NCI-H2227 treated with DMSO at 0.1 percent for 48 hours (cell line): ENCODE results near the gene EMC7.
A peak's percentile ranks its signal among the peaks of the same experiment; 100 is the strongest.
"Not testable (repeated sequence)": the region's sequence is repeated elsewhere in the genome, so short reads cannot be mapped to it uniquely, and the experiment has no call there.

Experiments used
- DNase-seq: peaks from one replicate; lab custom pipeline; 2025; lab: John Stamatoyannopoulos, UW

Gene EMC7

GRCh38 chr15:34084086-34084485 is 17.6 kb downstream of the EMC7 start:
- DNase-seq: no peak

GRCh38 chr15:34079904-34080303 is 21.8 kb downstream of the EMC7 start:
- no peak for DNase-seq

DNA sequence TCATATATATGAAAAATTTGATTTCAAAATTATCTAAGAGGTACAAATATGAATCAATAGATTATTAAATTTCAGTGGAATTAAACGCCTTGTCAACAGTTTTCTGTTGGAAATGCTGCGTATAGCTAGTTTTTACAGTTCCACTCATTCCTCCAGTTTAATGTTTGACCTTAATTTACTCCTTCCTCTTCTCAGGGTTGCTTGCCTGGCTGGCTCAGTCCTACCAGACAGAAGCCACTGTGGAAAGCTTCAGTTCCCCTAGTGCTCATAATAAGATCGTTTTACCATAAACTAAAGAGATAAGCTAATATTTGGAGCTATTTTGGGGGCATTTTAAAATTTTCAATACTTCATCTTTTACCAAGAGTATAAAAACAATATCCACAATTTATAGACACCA is 22.8 kb downstream of the EMC7 start:
- no peak for DNase-seq

GRCh38 chr15:34076785-34077184 is 24.9 kb downstream of the EMC7 start:
- DNase-seq: no peak

GRCh38 chr15:34070003-34070402 is 31.7 kb downstream of the EMC7 start:
- DNase-seq: no peak

GRCh38 chr15:34065941-34066340 is 35.7 kb downstream of the EMC7 start:
- DNase-seq: no peak

GRCh38 chr15:34065261-34065660 is 36.4 kb downstream of the EMC7 start:
- DNase-seq: no peak

DNA sequence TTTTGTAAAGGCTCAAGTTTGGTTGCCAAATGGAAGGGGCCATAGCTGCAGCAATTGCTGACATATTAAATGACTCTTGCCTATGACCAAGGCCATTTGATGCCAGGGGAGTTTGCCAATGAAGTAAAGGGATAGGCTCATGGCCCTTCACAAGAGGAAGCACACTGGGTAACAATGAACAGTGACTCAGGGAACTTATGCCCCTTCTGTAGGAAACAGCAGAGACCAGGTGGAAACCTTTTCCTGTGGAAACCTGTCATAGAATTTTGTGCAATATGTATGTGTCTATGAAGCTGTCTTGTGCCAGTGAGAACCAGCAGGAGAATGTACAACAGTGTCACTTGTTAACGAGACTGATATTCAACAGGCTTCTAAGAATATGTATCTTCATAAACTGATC is 37.2 kb downstream of the EMC7 start:
- DNase-seq: no peak

DNA sequence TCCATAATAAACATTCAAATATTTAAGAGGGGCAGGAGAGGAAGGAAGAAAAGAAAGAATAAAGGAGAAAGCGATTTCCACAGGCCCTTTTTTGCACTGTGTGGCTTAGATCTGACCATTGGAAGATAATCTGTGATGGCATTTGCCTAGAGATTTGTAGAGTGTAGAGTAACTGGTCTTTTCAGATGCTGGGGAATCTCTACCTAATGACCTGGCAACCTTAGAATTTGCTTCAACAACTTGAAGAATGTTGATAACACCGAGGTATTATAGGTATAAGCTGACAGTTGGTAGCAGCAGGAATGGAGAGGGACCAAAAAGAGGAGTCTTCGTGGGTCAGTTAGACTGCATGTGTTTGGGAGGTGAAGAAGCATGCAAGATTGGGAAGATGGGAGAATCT is 41.7 kb downstream of the EMC7 start:
- DNase-seq: no peak

- no peak for DNase-seq
Measured at GRCh38 chr15:34059476-34059875, 42.2 kb downstream of the EMC7 start.

GRCh38 chr15:34056911-34057310 is 44.8 kb downstream of the EMC7 start:
- DNase-seq: no peak

- no peak for DNase-seq
Measured at GRCh38 chr15:34055868-34056595, 45.6 kb downstream of the EMC7 start.

DNA sequence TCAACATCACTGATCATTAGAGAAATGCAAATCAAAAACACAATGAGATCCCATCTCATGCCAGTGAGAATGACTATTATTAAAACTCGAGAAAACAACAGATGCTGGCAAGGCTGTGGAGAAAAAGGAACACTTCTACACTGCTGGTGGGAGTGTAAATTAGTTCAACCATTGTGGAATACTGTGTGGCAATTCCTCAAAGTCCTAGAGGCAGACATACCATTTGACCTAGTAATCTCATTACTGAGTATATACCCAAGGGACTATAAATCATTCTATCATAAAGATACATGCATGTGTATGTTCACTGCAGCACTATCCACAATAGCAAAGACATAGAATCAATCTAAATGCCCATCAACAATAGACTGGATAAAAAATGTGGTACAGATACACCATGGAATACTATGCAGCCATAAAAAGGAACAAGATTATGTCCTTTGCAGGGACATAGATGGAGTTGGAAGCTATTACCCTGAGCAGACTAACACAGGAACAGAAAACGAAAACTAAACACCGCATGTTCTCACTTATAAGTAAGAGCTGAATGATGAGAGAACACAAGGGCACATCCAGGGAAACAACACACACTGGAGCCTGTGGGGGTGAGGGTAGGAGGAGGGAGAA is 47.5 kb downstream of the EMC7 start:
- DNase-seq: no peak

DNA sequence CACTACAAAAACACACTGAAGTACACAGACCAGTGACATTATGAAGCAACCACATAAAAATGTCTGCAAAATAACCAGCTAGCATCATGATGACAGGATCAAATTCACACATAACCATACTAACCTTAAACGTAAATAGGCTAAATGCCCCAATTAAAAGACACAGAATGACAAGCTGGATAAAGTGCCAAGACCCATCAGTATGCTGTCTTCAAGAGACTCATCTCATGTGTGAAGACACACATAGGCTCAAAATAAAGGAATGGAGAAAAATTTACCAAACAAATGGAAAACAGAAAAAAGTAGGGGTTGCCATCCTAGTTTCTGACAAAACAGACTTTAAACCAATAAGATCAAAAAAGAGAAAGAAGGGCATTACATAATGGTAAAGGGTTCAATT is 51.3 kb downstream of the EMC7 start:
- not testable (repeated sequence) for DNase-seq

- DNase-seq: no peak
Measured at GRCh38 chr15:34049112-34049511, 52.5 kb downstream of the EMC7 start.

- DNase-seq: no peak
Measured at GRCh38 chr15:34047893-34048775, 53.5 kb downstream of the EMC7 start.

DNA sequence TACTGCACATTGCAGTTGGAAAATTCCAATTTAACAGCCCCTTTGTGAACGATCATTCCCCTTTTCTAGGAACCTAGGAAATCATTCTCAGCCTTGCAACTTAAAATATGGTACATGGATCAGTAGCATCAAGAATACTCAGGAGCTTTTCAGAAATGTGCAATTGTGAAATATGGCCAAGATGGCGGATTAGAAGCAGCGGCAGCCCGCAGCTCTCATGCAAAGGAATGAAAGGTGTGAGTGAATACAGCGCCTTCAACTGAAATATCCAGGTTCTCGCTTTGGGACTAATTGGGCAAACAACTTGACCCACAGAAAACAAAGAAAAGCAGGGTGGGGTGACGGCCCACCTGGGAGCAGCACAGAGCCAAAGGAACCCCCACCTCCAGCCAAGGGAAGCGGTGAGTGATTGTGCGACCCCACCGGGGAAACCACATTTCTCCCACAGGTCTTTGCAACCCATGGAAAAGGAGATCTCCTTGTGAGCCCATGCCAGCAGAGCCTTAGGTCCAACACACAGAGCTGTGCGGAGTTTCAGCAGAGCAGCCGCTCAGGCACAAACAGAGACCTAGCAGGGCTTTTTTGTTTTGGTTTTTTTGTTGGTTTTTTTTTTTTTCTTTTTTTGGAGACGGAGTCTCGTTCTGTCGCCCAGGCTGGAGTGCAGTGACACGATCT is 55.1 kb downstream of the EMC7 start:
- no peak for DNase-seq

DNA sequence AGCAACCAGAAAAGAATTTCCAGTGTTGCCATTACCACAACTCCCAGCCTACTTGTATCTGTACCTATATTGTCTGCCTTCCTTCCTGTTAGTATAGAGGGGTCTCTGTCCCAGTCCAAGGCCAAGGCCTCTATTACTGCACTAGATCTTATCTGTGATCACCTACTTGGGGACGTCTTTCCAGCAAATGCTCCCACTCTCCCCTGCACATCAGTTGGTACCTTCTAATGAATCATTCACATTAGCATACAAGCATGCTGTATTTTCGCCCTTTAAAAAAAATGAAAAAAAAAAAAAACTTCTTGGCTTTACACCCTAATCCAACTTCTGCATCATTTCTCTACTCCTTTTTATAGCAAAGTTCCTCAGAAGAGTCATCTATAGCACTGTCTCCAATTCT is 57.8 kb downstream of the EMC7 start:
- DNase-seq: no peak

GRCh38 chr15:34043391-34043790 is 58.3 kb downstream of the EMC7 start:
- DNase-seq: no peak

GRCh38 chr15:34039790-34040113 is 61.9 kb downstream of the EMC7 start:
- DNase-seq: no peak

DNA sequence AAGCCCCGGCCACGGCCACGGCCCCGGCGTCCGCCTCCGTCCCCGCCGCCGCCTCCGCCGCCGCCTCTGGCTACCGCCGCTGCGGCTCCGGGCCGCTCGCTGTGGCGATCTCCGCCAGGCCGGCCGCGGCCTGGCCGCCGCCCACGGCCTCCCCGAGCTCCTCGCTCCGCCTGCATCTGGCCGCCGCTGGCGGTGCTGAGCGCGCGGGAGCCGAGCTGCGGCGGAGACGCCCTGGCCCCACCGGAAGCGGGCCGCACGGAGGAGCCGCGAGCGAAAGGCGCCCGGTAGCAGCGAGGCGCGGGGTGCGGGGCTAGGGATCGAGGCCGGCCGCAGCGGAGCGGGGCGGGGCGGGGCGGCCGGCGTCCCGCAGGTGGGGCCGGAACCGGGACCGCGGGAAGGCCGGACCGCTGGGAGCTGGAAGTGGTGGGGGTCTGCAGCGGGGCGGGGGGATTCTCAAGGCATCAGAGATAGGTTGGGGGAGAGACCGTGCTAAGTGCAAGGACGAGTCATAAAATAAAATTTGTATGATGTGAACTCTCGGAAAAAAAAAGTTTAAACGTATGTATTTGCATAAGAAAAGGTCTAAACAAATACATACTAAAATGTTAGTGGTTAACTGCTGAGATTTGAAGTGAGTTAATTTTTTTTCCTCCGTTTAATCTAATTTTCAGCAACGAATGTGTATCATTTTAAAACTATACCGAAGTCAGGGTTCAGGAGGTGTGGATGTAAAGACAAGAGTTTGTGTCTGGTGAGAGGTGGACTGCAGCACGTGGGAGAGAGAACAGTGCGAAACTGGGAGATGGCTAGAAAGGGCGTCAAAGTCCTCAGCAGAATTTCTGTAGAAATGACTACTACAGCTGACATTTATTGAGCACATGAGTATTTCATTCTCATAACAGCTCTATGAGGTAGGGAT is 62.5 kb downstream of the EMC7 start, which contains the start of gene AVEN:
AVEN (minus strand) TSS at position 334 of the 919 bp plus-strand sequence; CDS start at position 176, 158 bp downstream.
- peak; percentile 20 for DNase-seq
